Neural progenitor cell (in vitro differentiated cells): ENCODE measurements around the gene ZKSCAN7. TPM values are rescaled to one million over a fixed set of nuclear protein-coding genes. Genes with fewer than 3 reads are reported as not detected.

Source experiments
- DNase-seq: peaks from one replicate; pipeline ENCODE4 v3.0.0-alpha.2; 2016; ENCODE audit warnings: low spot score
- H2AFZ ChIP-seq: fragments of 200-600 bp; sonication (generic); replicated peaks from 2 replicates; pipeline ENCODE4 v1.6.1; 2016; ENCODE audit warnings: antibody characterized with exemption
- H3F3A ChIP-seq: fragments of 200-600 bp; sonication (generic); 2 replicates; pipeline ENCODE4 v1.6.1; 2016; ENCODE audit warnings: antibody characterized with exemption, low read depth
- H3K27ac ChIP-seq: fragments of 200-600 bp; sonication (generic); 2 replicates; pipeline ENCODE4 v1.5.1; 2016; ENCODE audit warnings: mild to moderate bottlenecking
- H3K27me3 ChIP-seq: fragments of 200-600 bp; sonication (generic); 2 replicates; pipeline ENCODE4 v1.6.1; 2016; ENCODE audit warnings: mild to moderate bottlenecking, moderate library complexity
- H3K36me3 ChIP-seq: fragments of 200-600 bp; sonication (generic); 2 replicates; pipeline ENCODE4 v1.5.1; 2016
- H3K4me1 ChIP-seq: fragments of 200-600 bp; sonication (generic); 2 replicates; pipeline ENCODE4 v1.6.1; 2016; ENCODE audit warnings: mixed run types
- H3K4me2 ChIP-seq: fragments of 200-600 bp; sonication (generic); 2 replicates; pipeline ENCODE4 v1.6.1; 2016
- H3K4me3 ChIP-seq: fragments of 200-600 bp; sonication (generic); 2 replicates; pipeline ENCODE4 v1.5.1; 2016
- H3K79me2 ChIP-seq: fragments of 200-600 bp; sonication (generic); 2 replicates; pipeline ENCODE4 v1.6.1; 2016; ENCODE audit warnings: low read depth
- H3K9ac ChIP-seq: fragments of 200-600 bp; sonication (generic); 2 replicates; pipeline ENCODE4 v1.6.1; 2016
- H3K9me3 ChIP-seq: fragments of 200-600 bp; sonication (generic); 2 replicates; pipeline ENCODE4 v1.5.1; 2016; ENCODE audit warnings: low read depth
- H4K20me1 ChIP-seq: fragments of 200-600 bp; sonication (generic); 2 replicates; pipeline ENCODE4 v1.6.1; 2016; ENCODE audit warnings: low read depth
- H3K27ac Mint-ChIP-seq: 3 replicates; pipeline ENCODE4 v1.8.0; 2021; ENCODE audit warnings: mixed read lengths
- H3K27me3 Mint-ChIP-seq: 2 replicates; pipeline ENCODE4 v1.8.0; 2022; ENCODE audit warnings: low read depth, mild to moderate bottlenecking, inconsistent platforms, moderate library complexity, mixed read lengths; ENCODE audit not compliant: insufficient read depth
- H3K36me3 Mint-ChIP-seq: 3 replicates; pipeline ENCODE4 v1.8.0; 2021; ENCODE audit warnings: mixed read lengths
- H3K4me1 Mint-ChIP-seq: 3 replicates; pipeline ENCODE4 v1.8.0; 2021; ENCODE audit warnings: mixed read lengths
- H3K4me3 Mint-ChIP-seq: 3 replicates; pipeline ENCODE4 v1.8.0; 2021; ENCODE audit warnings: mild to moderate bottlenecking, moderate library complexity, mixed read lengths
- H3K9me3 Mint-ChIP-seq: 3 replicates; pipeline ENCODE4 v1.8.0; 2020; ENCODE audit warnings: mixed read lengths
- CTCF ChIP-seq: fragments of 200-600 bp; sonication (generic); IDR thresholded peaks from 2 replicates; pipeline ENCODE4 v1.5.1; 2017; ENCODE audit warnings: antibody characterized with exemption, mild to moderate bottlenecking
- EZH2 ChIP-seq: fragments of 200-600 bp; sonication (generic); IDR thresholded peaks from 2 replicates; pipeline ENCODE4 v1.6.1; 2017; ENCODE audit warnings: antibody characterized with exemption, mild to moderate bottlenecking, moderate library complexity
- EZH2phosphoT487 ChIP-seq: fragments of 200-600 bp; sonication (generic); IDR thresholded peaks from 2 replicates; pipeline ENCODE4 v1.6.1; 2017; ENCODE audit warnings: antibody characterized with exemption
- total RNA-seq: library from RNA; depleted of rRNA; stranded (reverse); fragments of >200 nt; gene quantifications from 2 replicates; pipeline ENCODE4 v1.2.3, GENCODE V29; 2015; ENCODE audit warnings: low replicate concordance

The ZKSCAN7 gene
- total RNA-seq, 1 donor from 2014 or later = 14.1 TPM

GRCh38 chr3:44562147-44562546 lies 7.2 kb downstream of the ZKSCAN7 start:
- no peaks in the 10 kb centered on the region for H3K27me3 ChIP-seq
- TF ChIP-seq EZH2 (no peak), EZH2phosphoT487 (no peak), CTCF (no peak)
- no peak overlapping the region for H2AFZ ChIP-seq
- H3K9ac ChIP-seq = no peak overlapping the region
- H3K4me2 ChIP-seq = no peak overlapping the region
- Mint-ChIP-seq H3K36me3 (peaks cover 83% of the 10 kb centered on the region), H3K4me3 (no peak overlapping the region), H3K27me3 (peaks cover 4% of the 10 kb centered on the region), H3K9me3 (peaks cover 57% of the 10 kb centered on the region), H3K4me1 (no peaks in the 10 kb centered on the region), H3K27ac (no peak overlapping the region)
- H3K36me3 ChIP-seq = peaks cover 23% of the 10 kb centered on the region
- H3K79me2 ChIP-seq = peaks cover 9% of the 10 kb centered on the region
- no peaks in the 10 kb centered on the region for H3F3A ChIP-seq
- no peaks in the 10 kb centered on the region for H3K4me1 ChIP-seq
- no peak for DNase-seq
- H3K27ac ChIP-seq = no peak overlapping the region
- peaks cover 5% of the 10 kb centered on the region for H3K9me3 ChIP-seq
- H4K20me1 ChIP-seq = no peaks in the 10 kb centered on the region
- no peak overlapping the region for H3K4me3 ChIP-seq

GRCh38 chr3:44568561-44568960 lies 13.6 kb downstream of the ZKSCAN7 start:
- Histone ChIP-seq H3K4me1 (no peaks in the 10 kb centered on the region), H3K27me3 (no peaks in the 10 kb centered on the region), H3K36me3 (peaks cover 37% of the 10 kb centered on the region), H3K9ac (no peak overlapping the region), H3K79me2 (peaks cover 4% of the 10 kb centered on the region), H2AFZ (no peak overlapping the region), H3K4me3 (no peak overlapping the region), H3K27ac (no peak overlapping the region), H3F3A (no peaks in the 10 kb centered on the region), H3K4me2 (no peak overlapping the region), H4K20me1 (no peaks in the 10 kb centered on the region), H3K9me3 (no peaks in the 10 kb centered on the region)
- Mint-ChIP-seq H3K4me3 (no peak overlapping the region), H3K27me3 (no peaks in the 10 kb centered on the region), H3K4me1 (no peaks in the 10 kb centered on the region), H3K9me3 (peaks cover 58% of the 10 kb centered on the region), H3K27ac (no peak overlapping the region), H3K36me3 (peaks cover 82% of the 10 kb centered on the region)
- TF ChIP-seq EZH2 (no peak), EZH2phosphoT487 (no peak), CTCF (no peak)
- DNase-seq = no peak

- Mint-ChIP-seq H3K4me1 (no peaks in the 10 kb centered on the region), H3K27me3 (no peaks in the 10 kb centered on the region), H3K36me3 (peaks cover 64% of the 10 kb centered on the region), H3K4me3 (no peak overlapping the region), H3K27ac (no peak overlapping the region), H3K9me3 (peaks cover 47% of the 10 kb centered on the region)
- Histone ChIP-seq H3K9ac (no peak overlapping the region), H2AFZ (no peak overlapping the region), H3K79me2 (no peaks in the 10 kb centered on the region), H3K4me3 (no peak overlapping the region), H3K36me3 (peaks cover 28% of the 10 kb centered on the region), H3K4me1 (no peaks in the 10 kb centered on the region), H4K20me1 (no peaks in the 10 kb centered on the region), H3K27ac (no peak overlapping the region), H3F3A (no peaks in the 10 kb centered on the region), H3K27me3 (no peaks in the 10 kb centered on the region), H3K4me2 (no peak overlapping the region), H3K9me3 (no peaks in the 10 kb centered on the region)
- DNase-seq = no peak
- TF ChIP-seq EZH2phosphoT487 = no peak
- TF ChIP-seq CTCF = no peak
- TF ChIP-seq EZH2 = no peak
Observed at GRCh38 chr3:44571024-44571423, 16.0 kb downstream of the ZKSCAN7 start.
